Panc1 (cell line): ENCODE measurements around the gene SLC2A5.

Experiments
- POLR2AphosphoS5 ChIP-seq: IDR thresholded peaks from 2 replicates; pipeline ENCODE4 v1.6.1; 2012; ENCODE audit warnings: mild to moderate bottlenecking, low read depth, low read length, moderate library complexity
- REST ChIP-seq, 2 experiments: IDR thresholded peaks; 2 replicates each; pipeline ENCODE4 v1.6.1; 2011 to 2012; ENCODE audit warnings: low read depth in 2 of 2, control low read depth in 1 of 2, low read length in 1 of 2, mild to moderate bottlenecking in 1 of 2, moderate library complexity in 1 of 2; ENCODE audit not compliant: insufficient read depth in 1 of 2
- SIN3A ChIP-seq: IDR thresholded peaks from 2 replicates; pipeline ENCODE4 v1.6.1; 2012; ENCODE audit warnings: low read depth, mild to moderate bottlenecking, low read length, moderate library complexity, borderline replicate concordance; ENCODE audit not compliant: insufficient read depth
- TCF7L2 ChIP-seq: IDR thresholded peaks from 2 replicates; pipeline ENCODE4 v1.6.1; 2011; ENCODE audit warnings: mild to moderate bottlenecking, low read depth, low read length, inconsistent platforms
- TF ChIP-seq, protein P1 (sequence below): fragments of 450-650 bp; IDR thresholded peaks from 2 replicates; pipeline ENCODE4 v1.5.1; 2017; ENCODE audit warnings: mild to moderate bottlenecking

DNA sequence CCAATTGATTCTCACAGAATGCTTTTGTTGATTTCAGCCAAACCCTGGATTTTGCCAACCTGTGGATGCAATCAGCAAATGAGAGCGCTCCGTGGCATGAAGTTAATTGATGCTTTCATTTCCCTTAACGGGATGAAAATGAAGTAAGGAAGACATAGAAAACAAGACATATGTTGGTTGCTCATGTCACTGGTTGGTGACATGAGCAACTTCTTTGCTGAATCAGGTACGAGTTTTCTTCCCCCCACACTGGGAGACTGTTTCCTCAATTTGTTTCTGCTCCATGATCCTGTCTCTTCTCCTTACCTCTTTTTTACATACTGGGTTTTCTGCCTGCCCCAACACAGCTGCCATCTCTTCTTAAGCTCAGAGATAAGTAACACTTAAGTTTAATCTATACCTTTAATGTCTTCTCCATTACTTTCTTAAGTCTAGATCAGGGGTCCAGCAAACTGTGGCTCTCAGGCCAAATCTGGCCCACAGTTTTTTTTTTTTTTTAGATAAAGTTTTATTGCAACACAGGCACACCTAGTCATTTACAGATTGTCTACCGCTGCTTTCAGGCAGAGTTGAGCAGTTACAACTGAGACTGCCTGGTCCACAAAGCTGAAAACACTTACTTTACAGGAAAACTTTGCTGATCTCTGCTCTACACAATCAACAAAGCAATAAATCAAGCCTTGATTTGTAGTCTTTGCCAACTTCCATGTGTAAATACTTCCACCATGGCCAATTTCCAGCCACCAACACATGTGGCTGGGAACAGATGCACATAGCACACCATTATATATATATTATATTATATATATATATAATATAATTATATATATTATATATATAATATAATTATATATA lies 46.1 kb upstream of the SLC2A5 start:
- TF ChIP-seq, protein P1, sequence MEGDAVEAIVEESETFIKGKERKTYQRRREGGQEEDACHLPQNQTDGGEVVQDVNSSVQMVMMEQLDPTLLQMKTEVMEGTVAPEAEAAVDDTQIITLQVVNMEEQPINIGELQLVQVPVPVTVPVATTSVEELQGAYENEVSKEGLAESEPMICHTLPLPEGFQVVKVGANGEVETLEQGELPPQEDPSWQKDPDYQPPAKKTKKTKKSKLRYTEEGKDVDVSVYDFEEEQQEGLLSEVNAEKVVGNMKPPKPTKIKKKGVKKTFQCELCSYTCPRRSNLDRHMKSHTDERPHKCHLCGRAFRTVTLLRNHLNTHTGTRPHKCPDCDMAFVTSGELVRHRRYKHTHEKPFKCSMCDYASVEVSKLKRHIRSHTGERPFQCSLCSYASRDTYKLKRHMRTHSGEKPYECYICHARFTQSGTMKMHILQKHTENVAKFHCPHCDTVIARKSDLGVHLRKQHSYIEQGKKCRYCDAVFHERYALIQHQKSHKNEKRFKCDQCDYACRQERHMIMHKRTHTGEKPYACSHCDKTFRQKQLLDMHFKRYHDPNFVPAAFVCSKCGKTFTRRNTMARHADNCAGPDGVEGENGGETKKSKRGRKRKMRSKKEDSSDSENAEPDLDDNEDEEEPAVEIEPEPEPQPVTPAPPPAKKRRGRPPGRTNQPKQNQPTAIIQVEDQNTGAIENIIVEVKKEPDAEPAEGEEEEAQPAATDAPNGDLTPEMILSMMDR: no peak
- TF ChIP-seq REST (IDR thresholded peaks at IDR 0.05; ENCODE audit: insufficient read depth in 1 of 2, low read depth in 2 of 2, low read length in 1 of 2) (no peak), SIN3A (no peak), POLR2AphosphoS5 (no peak), TCF7L2 (no peak)
